ENCODE measurements around the gene PARVB.

PARVB gene

GRCh38 chr22:44185237-44186120 lies 161.4 kb downstream of the PARVB start:
- no peak for DNase-seq (ENCODE audit: low read depth)
- no peak overlapping the region for H3K4me3 ChIP-seq (ENCODE audit: control insufficient read depth, low read depth, low read length)
- TF ChIP-seq CTCF (conservative IDR thresholded peaks at IDR 0.05; ENCODE audit: control insufficient read depth, insufficient read depth, low read depth, low read length): no peak

- no peak for TF ChIP-seq CTCF (conservative IDR thresholded peaks at IDR 0.05; ENCODE audit: control insufficient read depth, insufficient read depth, low read depth, low read length)
- no peak for DNase-seq (ENCODE audit: low read depth)
- no peak overlapping the region for H3K4me3 ChIP-seq (ENCODE audit: control insufficient read depth, low read depth, low read length)
Observed at GRCh38 chr22:44186121-44186510, 162.0 kb downstream of the PARVB start.

GRCh38 chr22:44186737-44187136 lies 162.6 kb downstream of the PARVB start:
- no peak overlapping the region for H3K4me3 ChIP-seq (ENCODE audit: control insufficient read depth, low read depth, low read length)
- no peak for TF ChIP-seq CTCF (conservative IDR thresholded peaks at IDR 0.05; ENCODE audit: control insufficient read depth, insufficient read depth, low read depth, low read length)
- DNase-seq (ENCODE audit: low read depth): no peak

GRCh38 chr22:44187652-44188230 lies 163.6 kb downstream of the PARVB start:
- no peak for DNase-seq (ENCODE audit: low read depth)
- TF ChIP-seq CTCF (conservative IDR thresholded peaks at IDR 0.05; ENCODE audit: control insufficient read depth, insufficient read depth, low read depth, low read length): no peak
- no peak overlapping the region for H3K4me3 ChIP-seq (ENCODE audit: control insufficient read depth, low read depth, low read length)

- DNase-seq (ENCODE audit: low read depth): no peak
- no peak for TF ChIP-seq CTCF (conservative IDR thresholded peaks at IDR 0.05; ENCODE audit: control insufficient read depth, insufficient read depth, low read depth, low read length)
- no peak overlapping the region for H3K4me3 ChIP-seq (ENCODE audit: control insufficient read depth, low read depth, low read length)
Observed at GRCh38 chr22:44188316-44188715, 164.2 kb downstream of the PARVB start.

GRCh38 chr22:44188986-44189630 lies 165.0 kb downstream of the PARVB start:
- no peak for TF ChIP-seq CTCF (conservative IDR thresholded peaks at IDR 0.05; ENCODE audit: control insufficient read depth, insufficient read depth, low read depth, low read length)
- DNase-seq (ENCODE audit: low read depth): no peak
- H3K4me3 ChIP-seq (ENCODE audit: control insufficient read depth, low read depth, low read length): no peak overlapping the region

Data from fibroblast of mammary gland (primary cell).